GM12878 (cell line): ENCODE measurements around the gene GRIN3A. TPM values are rescaled to one million over a fixed set of nuclear protein-coding genes. Genes with fewer than 3 reads are reported as not detected.

Experiments
- ATAC-seq: fragments of 200-7000 bp; cut with Tn5 transposase; 3 replicates; pipeline ENCODE4 v1.9.1; 2020; ENCODE audit warnings: mild to moderate bottlenecking, moderate library complexity
- BruUV-seq: library from RNA; stranded (reverse); fragments of 400-500 nt; replicated peaks from 2 replicates; lab custom pipeline; 2021; lab: Mats Ljungman, UMichigan
- CTCF ChIA-PET: fragments of 300-600 bp; sonication (Branson Sonifier 250); formaldehyde crosslinking; extraction: SDS; loops from one replicate; lab custom pipeline; 2021; ENCODE audit warnings: inconsistent platforms; lab: Yijun Ruan, JAX
- POLR2A ChIA-PET: fragments of 350-600 bp; formaldehyde crosslinking; extraction: SDS; loops from one replicate; lab custom pipeline; 2021; ENCODE audit warnings: inconsistent platforms; lab: Charles Lee
- RAD21 ChIA-PET: fragments of 300-600 bp; sonication (Branson Sonifier 250); formaldehyde crosslinking; loops from one replicate; lab custom pipeline; 2023; ENCODE audit warnings: antibody characterized with exemption; ENCODE audit not compliant: unreplicated experiment; lab: Charles Lee
- SMC1A ChIA-PET: fragments of 300-600 bp; sonication (Branson Sonifier 250); formaldehyde crosslinking; loops from one replicate; lab custom pipeline; 2023; ENCODE audit not compliant: unreplicated experiment, uncharacterized antibody; lab: Charles Lee
- DNase-seq: peaks from one replicate; pipeline ENCODE4 v3.0.0-alpha.2; 2011; ENCODE audit warnings: low read depth, low spot score
- FAIRE-seq: peaks from 3 replicates; lab custom pipeline; 2011; peaks lifted over from hg19 to GRCh38; lab: Jason Lieb, UNC
- H2AFZ ChIP-seq: 2 replicates; pipeline ENCODE4 v1.6.0; 2011; ENCODE audit warnings: low read depth, low read length, control low read depth; ENCODE audit not compliant: control insufficient read depth
- H3K27ac ChIP-seq: 2 replicates; pipeline ENCODE4 v1.5.1; 2011; ENCODE audit warnings: control low read depth; ENCODE audit not compliant: control insufficient read depth, insufficient read depth
- H3K27me3 ChIP-seq, 2 experiments: replicated peaks in 1 of 2; 2 replicates each; pipeline versions ENCODE4 v1.6.0 to v1.6.1; 2011; ENCODE audit warnings: low read length in 1 of 2; ENCODE audit not compliant: control insufficient read depth in 2 of 2, insufficient read depth in 2 of 2
- H3K36me3 ChIP-seq, 2 experiments: 2 replicates each; pipeline ENCODE4 v1.5.1; 2011; ENCODE audit warnings: low read length in 1 of 2; ENCODE audit not compliant: control insufficient read depth in 2 of 2, insufficient read depth in 2 of 2
- H3K4me1 ChIP-seq: 2 replicates; pipeline ENCODE4 v1.6.1; 2011; ENCODE audit warnings: mild to moderate bottlenecking, low read length, moderate library complexity, mixed read lengths; ENCODE audit not compliant: control insufficient read depth, insufficient read depth
- H3K4me2 ChIP-seq: 2 replicates; pipeline ENCODE4 v1.6.0; 2011; ENCODE audit warnings: control low read depth; ENCODE audit not compliant: control insufficient read depth, insufficient read depth
- H3K4me3 ChIP-seq: fragments of 200-600 bp; sonication (generic); 2 replicates; pipeline ENCODE4 v1.5.1; 2016
- H3K79me2 ChIP-seq: 2 replicates; pipeline ENCODE4 v1.6.0; 2011; ENCODE audit warnings: low read length; ENCODE audit not compliant: control insufficient read depth, insufficient read depth
- H3K9ac ChIP-seq: 2 replicates; pipeline ENCODE4 v1.8.0; 2011; ENCODE audit warnings: low read length, control low read depth, mixed read lengths; ENCODE audit not compliant: control insufficient read depth, insufficient read depth
- H3K9me3 ChIP-seq: replicated peaks from 3 replicates; pipeline ENCODE4 v1.5.1; 2011; ENCODE audit warnings: mild to moderate bottlenecking, low read length; ENCODE audit not compliant: control insufficient read depth, insufficient read depth
- H4K20me1 ChIP-seq: 2 replicates; pipeline ENCODE4 v1.6.0; 2011; ENCODE audit not compliant: control insufficient read depth, insufficient read depth
- BCL11A ChIP-seq: IDR thresholded peaks from 2 replicates; pipeline ENCODE4 v1.6.1; 2011; ENCODE audit warnings: low read depth, low read length
- CBX3 ChIP-seq: fragments of 200-600 bp; sonication (generic); IDR thresholded peaks from 2 replicates; pipeline ENCODE4 v1.6.1; 2016; ENCODE audit warnings: low read depth, borderline replicate concordance
- E4F1 ChIP-seq: fragments of 450-650 bp; IDR thresholded peaks from 2 replicates; pipeline ENCODE4 v1.6.1; 2018; ENCODE audit warnings: borderline replicate concordance, mild to moderate bottlenecking; ENCODE audit not compliant: partially characterized antibody
- NFIC ChIP-seq: IDR thresholded peaks from 2 replicates; pipeline ENCODE4 v1.6.1; 2012; ENCODE audit warnings: low read depth, mild to moderate bottlenecking, inconsistent platforms, low read length, moderate library complexity
- NR2F1 ChIP-seq: fragments of 450-650 bp; conservative IDR thresholded peaks from 2 replicates; pipeline ENCODE4 v1.6.1; 2017; ENCODE audit warnings: mild to moderate bottlenecking
- PAX5 ChIP-seq: IDR thresholded peaks from 2 replicates; pipeline ENCODE4 v1.6.1; 2011; ENCODE audit warnings: low read depth, low read length, borderline replicate concordance
- PAX8 ChIP-seq: fragments of 450-650 bp; IDR thresholded peaks from 2 replicates; pipeline ENCODE4 v1.6.1; 2017; ENCODE audit warnings: mild to moderate bottlenecking, moderate library complexity
- PRDM15 ChIP-seq: fragments of 450-650 bp; formaldehyde crosslinking; IDR thresholded peaks from 2 replicates; pipeline ENCODE4 v1.4.0; 2020; ENCODE audit warnings: mild to moderate bottlenecking, moderate library complexity
- ZNF207 ChIP-seq: fragments of 450-650 bp; IDR thresholded peaks from 2 replicates; pipeline ENCODE4 v1.6.1; 2014; ENCODE audit warnings: antibody characterized with exemption, mild to moderate bottlenecking, borderline replicate concordance
- in situ Hi-C: fragments of 300-500 bp; cut with MboI; formaldehyde crosslinking; loops from 9 replicates; pipeline ENCODE4 v1.14.3; 2018; ENCODE audit warnings: mixed read lengths
- intact Hi-C: fragments of 100-400 bp; cut with micrococcal nuclease; formaldehyde crosslinking; loops from one replicate; pipeline ENCODE4 v1.14.2; 2022; ENCODE audit not compliant: unreplicated experiment
- polyA plus RNA-seq, 11 experiments: library from polyadenylated mRNA; depleted of rRNA in 4 of 11; unstranded in 6 of 11; stranded (reverse) in 5 of 11; fragments of >200 nt; fragmentation: Nextera tagmentation in 4 of 11; fragmentation: Illumina TruSeq in 1 of 11; extraction: Ambion mirVana in 4 of 11; extraction: Trizol in 1 of 11; gene quantifications; 1 replicate in 1 of 11; 2 replicates in 10 of 11; pipeline versions ENCODE4 v1.2.1 to v1.2.3, GENCODE V29; 2011 to 2016; ENCODE audit warnings: inconsistent platforms in 2 of 11, missing spikeins in 2 of 11, low read depth in 1 of 11
- total RNA-seq, 4 experiments: library from RNA; depleted of rRNA in 3 of 4; stranded (reverse); fragments of >200 nt in 3 of 4; fragmentation: Illumina TruSeq in 1 of 4; extraction: Trizol in 1 of 4; gene quantifications; 2 replicates each; pipeline versions ENCODE4 v1.2.1 to v1.2.3, GENCODE V29; 2013 to 2021

The GRIN3A gene
- total and polyA plus RNA-seq, 10 of the 15 experiments (the other 5 are each of a cell fraction or from before 2014, with no cell fraction given): 0.03 to 0.05 (median 0.04) TPM; not detected in 7

- TF ChIP-seq E4F1 (no peak), NR2F1 (no peak), PRDM15 (CRISPR knock-in tag) (no peak)
Measured at GRCh38 chr9:101671567-101671966, 66.9 kb downstream of the GRIN3A start (continued).

- ChIA-PET RAD21 (no interaction called here), CTCF (interaction anchor here (1.2 kb wide), 1 partner anchor 14 kb away, joined by 3 read pairs; no protein-coding TSS in a partner anchor), SMC1A (interaction anchor here (0.9 to 1.0 kb wide), 2 partner anchors 10 to 257 kb away, joined by 3 to 4 read pairs; no protein-coding TSS in a partner anchor), POLR2A (no interaction called here)
- ATAC-seq (no peak), FAIRE-seq (no peak), DNase-seq (no peak)
- in situ Hi-C loops (no loop called here), intact Hi-C loops (no loop called here)
- Histone ChIP-seq H3K27me3 (no peaks in the 10 kb centered on the region), H2AFZ (no peak overlapping the region), H3K4me3 (no peak overlapping the region), H3K27ac (no peak overlapping the region), H3K36me3 (no peaks in the 10 kb centered on the region), H3K9me3 (no peaks in the 10 kb centered on the region), H3K79me2 (no peaks in the 10 kb centered on the region), H3K4me1 (no peaks in the 10 kb centered on the region), H3K9ac (no peak overlapping the region), H3K4me2 (no peak overlapping the region), H4K20me1 (no peaks in the 10 kb centered on the region)
- TF ChIP-seq PAX5 (no peak), BCL11A (no peak), PAX8 (no peak), ZNF207 (no peak), NFIC (no peak), CBX3 (no peak)
- no TSS peak for BruUV-seq
Measured at GRCh38 chr9:101668421-101668820, 70.0 kb downstream of the GRIN3A start.
